Stimulated activated CD8-positive, alpha-beta memory T cell treated with anti-CD3 and anti-CD28 coated beads, Interleukin-12 subunit alpha, Interleukin-12 subunit beta, amount 100 ng/mL, for 4 hours (primary cell): ENCODE data around the gene HAVCR2.

Experiments
- DNase-seq: peaks from one replicate; pipeline ENCODE4 v3.0.0-alpha.2; 2020; ENCODE audit warnings: low read depth

HAVCR2 gene

GRCh38 chr5:157108976-157109375, at the start of gene HAVCR2:
HAVCR2 (minus strand) TSS chr5:157109044; CDS start chr5:157108983, 61 bp downstream.
- peak; percentile 24 for DNase-seq

GRCh38 chr5:157157293-157157891, 48.5 kb upstream of the HAVCR2 start:
- no peak for DNase-seq

DNA sequence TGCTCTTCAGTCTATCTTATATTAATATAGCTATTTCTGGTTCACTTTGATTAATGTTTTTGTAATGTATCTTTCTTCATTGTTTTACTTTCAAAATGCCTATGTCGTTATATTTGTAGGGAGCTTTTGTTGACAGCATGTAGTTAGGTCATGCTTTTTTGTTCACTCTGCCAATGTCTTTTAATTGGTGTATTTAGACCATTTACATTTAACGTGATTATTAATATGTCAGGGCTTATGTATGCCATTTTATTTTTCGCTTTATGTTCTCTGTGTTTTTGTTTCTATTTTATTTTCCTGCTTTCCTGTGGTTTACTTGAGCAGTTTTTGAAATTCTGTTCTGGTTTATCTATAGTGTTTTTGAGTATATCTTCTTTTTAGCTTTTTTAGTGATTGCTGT, 46.5 kb upstream of the HAVCR2 start:
- DNase-seq: no peak

- DNase-seq: no peak
Observed at GRCh38 chr5:157150995-157151394, 42.2 kb upstream of the HAVCR2 start.

- peak; percentile 52 for DNase-seq
Observed at GRCh38 chr5:157148734-157149615, 40.1 kb upstream of the HAVCR2 start.

DNA sequence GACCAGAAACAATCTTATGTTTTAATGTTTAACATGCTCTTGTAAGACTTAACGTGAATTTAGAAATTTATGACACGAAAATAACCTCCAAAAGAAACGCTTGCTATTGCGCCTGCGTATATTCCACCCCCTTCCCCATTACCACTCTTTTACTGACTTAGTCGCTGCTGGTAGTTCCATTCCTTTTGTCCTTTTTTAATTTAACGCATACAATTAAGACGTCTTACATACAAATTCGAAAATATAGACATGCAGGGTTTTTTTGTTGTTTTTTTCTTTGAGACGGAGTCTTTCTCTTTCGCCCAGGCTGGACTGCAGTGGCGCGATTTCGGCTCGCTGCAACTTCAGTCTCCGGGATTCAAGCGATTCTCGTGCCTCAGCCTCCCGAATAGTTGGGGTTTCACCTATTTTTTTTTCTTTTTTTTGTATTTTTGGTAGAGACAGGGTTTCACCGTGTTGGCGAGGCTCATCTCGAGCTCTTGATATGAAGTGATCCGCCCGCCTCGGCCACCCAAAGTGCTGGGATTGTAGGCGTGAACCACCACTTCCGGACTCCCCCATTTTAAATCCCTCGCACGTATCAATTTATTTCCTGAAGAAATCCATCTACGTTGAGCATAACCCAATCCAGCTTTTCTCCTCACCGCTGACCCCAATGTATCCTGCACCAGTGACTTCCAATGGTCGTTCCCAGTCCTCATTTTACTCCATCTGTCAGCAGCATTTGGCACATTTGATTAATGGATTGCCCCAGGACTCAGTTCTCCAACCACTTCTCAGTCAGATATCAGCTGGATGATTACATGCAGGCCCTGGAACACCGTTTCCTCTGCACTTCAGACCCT, 34.5 kb upstream of the HAVCR2 start:
- peak; percentile 19 for DNase-seq

DNA sequence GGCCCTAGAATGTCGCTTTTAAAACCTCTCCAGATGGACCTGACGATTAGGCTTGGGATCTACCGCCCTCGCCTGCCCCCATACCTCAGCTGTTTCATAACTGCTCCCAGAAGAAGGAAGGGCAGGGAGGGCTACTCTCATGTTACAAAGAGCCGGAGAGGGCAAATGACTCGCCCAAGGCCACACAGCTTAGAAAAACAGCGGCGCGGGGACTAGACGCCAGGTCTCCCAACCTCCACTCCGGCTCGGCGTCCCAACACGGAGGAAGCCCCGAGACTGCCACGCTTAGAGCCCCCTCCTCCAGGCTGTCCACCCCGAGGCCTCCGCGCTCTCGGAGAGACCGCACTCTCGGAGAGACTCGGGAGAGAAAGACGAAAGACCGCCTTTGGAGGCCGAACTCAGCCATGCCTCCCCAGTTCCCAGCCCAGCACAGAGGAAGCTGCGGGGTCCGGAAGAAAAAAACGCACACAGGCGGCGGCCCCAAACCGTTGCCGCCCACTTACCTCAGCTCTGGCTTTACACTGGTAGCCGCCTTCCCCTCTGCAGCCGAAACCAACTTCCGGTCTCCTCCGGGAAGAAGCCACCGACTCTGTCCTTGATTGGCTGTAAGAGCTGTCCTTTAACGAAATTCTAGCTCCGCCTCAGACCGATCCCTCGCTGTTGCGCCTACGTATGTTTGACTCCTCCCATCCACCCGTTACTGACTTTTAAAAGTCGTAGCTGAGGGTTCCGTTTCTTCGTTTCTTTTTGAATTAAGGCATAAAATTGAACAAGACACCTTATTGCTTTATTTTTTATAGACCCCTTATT, 33.7 kb upstream of the HAVCR2 start, which contains the start of gene MED7:
TSS of gene MED7 (minus strand) at position 549 of the 810 bp plus-strand sequence. CDS start 3,434 bp downstream, outside the sequence.
- DNase-seq: peak; percentile 78

DNA sequence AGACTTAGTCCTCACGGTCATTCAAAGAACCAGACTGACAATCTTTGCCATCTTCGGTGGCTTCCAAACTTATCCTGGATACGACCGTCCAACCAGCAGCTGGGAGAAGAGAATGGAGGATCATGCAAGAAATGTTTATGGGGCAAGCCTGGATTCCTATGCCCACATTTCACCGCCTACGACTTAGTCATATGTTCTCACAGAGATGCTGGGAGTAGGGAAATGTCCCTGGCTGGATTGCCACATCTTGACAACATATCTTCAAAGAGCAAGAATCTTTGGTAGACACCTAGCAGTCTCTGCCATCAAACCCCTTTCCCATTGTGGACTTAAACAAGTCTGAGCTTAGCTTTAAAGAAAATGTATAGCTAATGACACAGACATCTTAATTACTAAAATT, 28.8 kb upstream of the HAVCR2 start:
- DNase-seq: no peak

GRCh38 chr5:157132281-157132612, 23.4 kb upstream of the HAVCR2 start:
- no peak for DNase-seq

- DNase-seq: no peak
Observed at GRCh38 chr5:157130925-157131324, 22.1 kb upstream of the HAVCR2 start.

GRCh38 chr5:157121709-157122108, 12.9 kb upstream of the HAVCR2 start:
- no peak for DNase-seq

DNA sequence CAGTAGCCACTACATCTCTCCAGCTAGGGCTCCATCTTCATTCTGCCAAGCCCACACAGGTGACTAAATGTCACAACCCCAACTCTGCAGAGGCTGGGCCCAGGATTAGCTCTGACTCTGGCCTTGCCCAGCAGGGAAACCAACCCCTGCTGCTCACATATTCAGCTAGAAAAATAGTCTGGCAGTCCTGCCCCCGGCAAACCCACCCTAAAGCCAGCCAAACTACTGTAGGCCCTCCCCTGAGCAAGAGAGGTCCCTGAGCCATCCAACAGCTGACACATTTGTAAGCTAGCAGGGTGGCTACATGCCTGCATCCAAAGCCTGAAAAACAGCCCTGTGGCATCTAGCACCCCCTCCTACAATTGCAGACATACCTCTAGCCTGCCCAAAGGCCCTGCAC, 11.3 kb upstream of the HAVCR2 start:
- DNase-seq: no peak

DNA sequence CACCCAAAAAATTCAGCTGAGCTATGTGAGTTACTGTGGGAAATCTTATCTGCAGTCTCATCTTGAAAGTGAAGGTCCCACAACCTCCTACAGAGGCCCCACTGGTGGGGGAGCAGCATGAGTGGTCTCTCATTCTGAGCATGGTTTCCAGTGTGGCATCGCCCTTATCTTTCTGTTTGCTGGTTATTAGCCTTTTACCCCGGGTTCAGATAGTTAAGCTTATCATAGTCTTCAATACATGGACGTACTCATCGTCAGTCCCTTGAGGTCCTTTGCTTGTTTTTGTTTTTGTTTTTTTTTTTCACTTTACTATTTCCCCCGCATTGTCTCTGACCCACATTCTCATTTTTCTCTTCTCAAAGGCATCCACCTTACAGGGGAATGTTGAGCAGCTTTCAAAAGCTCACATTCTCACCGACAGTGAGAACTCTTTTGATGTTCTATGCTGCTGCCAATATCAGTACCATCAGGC, 7.7 kb upstream of the HAVCR2 start:
- no peak for DNase-seq

GRCh38 chr5:157115502-157115901, 6.7 kb upstream of the HAVCR2 start:
- no peak for DNase-seq

DNA sequence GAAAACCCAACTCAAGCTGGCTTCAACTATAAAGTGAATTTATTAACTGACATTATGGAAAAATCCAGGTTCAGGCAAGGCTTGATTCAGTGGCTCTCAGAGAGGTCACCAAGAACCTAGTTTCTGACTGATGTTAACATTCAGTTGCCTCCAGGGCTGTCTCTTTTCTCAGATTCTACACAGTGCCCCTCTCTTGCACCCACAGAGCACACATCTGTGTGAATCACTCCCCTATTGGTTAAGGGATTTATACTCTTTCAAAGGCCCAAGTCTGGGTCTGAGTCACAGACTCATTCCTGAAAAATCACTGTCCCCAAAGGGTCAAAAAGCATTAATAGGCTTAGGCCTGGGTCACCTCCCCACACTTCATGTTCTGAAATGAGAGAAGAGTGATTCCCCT, 6.2 kb upstream of the HAVCR2 start:
- no peak for DNase-seq

GRCh38 chr5:157113002-157113401, 4.2 kb upstream of the HAVCR2 start:
- no peak for DNase-seq

GRCh38 chr5:157109744-157110143, 900 bp upstream of the HAVCR2 start:
- DNase-seq: no peak

DNA sequence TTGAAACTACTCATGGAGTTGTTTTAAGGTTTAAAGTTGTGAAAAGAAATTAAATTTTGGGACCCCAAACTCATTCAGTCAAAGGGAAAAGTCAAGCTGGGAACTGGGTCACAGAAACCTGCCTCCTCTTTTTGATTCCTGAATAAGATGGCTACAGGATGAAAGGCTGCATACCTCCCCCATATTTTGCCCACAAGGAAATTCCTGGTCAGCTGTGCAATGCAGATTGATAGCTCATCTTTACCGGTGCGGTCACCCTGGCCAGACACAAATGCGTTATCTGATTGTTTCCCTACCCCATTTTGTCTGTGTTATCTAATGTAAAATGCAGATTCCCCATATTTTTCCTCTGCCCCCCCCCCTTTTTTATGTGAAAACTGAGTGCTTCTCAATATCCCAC, 1.3 kb downstream of the HAVCR2 start:
- no peak for DNase-seq

DNA sequence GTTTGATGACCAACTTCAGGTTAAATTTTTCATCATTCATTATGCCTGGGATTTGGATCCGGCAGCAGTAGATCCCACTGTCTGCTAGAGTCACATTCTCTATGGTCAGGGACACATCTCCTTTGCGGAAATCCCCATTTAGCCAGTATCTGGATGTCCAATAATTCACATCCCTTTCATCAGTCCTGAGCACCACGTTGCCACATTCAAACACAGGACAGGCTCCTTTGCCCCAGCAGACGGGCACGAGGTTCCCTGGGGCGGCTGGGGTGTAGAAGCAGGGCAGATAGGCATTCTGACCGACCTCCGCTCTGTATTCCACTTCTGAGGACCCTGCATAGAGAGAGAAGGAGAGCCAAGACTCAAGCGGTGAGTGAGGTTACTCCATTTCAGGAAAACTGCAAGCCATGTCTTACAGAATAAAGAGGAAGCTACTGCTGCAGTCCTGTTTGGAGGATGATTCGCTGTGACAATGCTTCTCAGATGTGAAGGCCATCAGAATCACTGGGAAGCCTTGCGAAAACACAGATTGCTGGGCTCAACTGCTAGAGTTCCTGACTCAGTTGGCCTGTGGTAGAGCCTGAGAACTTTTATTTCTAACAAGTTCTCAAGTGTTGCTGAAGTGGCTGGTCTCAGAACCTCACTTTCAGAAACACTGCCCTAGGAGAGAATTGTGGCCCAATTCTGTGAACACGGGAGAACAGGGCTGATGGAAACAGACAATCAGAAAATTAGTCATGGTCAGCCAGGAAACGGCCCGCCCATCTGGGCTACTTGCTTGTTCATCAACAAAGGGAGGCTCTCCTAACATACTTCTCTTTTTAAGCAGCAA, 2.0 kb downstream of the HAVCR2 start:
- DNase-seq: peak; percentile 17

- no peak for DNase-seq
Observed at GRCh38 chr5:157100140-157100679, 8.6 kb downstream of the HAVCR2 start.
